Hepatic stellate cell (primary cell): Measurements from ENCODE around the gene MEGF8.

Experiments used
- DNase-seq: peaks from one replicate; pipeline ENCODE4 v3.0.0; 2011; ENCODE audit warnings: low spot score

Gene MEGF8

GRCh38 chr19:42386974-42387707 is 61.7 kb downstream of the MEGF8 start:
- DNase-seq: peak; percentile 64

DNA sequence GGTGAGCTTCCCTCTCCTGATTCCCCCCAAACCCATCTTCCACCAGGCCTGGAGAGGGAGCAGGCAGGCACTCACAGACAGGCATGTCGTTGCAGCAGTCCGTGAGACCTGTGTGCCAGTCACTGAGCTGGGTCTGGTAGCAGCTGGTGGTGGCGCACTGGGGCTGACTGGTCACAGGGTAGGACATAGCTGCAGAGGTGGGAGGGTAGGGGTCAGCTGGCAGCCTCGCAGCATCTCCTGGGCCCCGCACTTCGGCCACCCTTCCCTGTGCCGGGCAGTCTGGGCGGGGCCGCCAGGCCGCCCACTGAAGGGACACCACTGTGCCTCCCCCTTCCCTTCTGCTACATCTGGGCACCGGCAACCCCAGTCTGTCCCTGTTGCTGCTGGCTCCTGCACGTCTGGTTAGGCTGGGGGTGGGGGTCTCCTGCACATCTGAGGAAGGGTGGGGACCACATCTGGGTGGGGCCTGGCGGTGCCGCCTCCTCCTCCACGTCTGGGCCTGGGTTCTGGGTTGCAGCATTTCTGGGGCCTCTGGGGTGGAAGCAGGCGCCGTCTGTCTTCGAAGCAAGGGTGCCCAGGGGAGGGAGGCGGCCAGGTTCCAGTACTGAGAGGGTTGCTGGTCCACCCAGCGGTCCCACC is 63.5 kb downstream of the MEGF8 start:
- DNase-seq: no peak

DNA sequence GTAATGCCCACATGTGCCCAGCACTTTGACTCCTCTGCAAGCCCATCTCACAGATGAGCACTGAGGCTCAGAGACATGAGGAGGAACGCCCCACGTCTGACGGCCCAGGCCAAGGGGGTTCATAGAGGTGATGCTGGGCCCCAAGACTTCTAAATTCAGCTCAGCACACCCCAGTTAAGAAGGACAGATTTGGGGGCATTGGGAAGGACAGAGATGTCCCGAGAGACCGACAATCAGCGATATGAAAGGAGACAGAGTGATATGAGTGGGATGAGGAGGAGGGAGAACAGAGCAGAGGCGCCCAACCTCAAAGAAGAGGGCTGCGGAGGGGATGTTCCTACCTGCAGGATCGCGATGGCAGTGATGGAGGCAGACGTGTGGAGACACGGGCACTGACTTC is 64.5 kb downstream of the MEGF8 start, which contains the start of gene CNFN:
TSS of gene CNFN (minus strand) at position 399 of the 400 bp plus-strand sequence. CDS start 1,260 bp downstream, outside the sequence.
- DNase-seq: no peak

DNA sequence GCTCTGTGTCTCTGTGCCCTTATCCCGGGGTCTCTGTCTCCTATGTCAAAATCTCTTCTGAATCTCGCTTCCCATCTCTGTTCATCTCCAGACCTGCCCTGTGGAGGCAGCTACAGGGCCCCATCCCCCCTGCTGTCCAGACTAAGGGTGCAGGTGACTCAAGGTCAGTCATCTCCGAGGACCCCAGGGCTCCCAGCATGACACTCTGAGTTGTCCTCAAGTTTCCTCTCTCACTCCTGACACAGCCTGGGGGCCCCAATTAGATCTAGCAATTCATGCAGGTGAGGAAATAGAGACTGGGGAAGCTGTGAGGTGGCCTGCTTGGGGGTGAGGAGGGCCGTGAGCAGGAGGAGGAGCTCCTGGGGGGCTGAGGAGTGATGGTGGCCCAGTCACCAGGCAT is 66.7 kb downstream of the MEGF8 start:
- DNase-seq: no peak

DNA sequence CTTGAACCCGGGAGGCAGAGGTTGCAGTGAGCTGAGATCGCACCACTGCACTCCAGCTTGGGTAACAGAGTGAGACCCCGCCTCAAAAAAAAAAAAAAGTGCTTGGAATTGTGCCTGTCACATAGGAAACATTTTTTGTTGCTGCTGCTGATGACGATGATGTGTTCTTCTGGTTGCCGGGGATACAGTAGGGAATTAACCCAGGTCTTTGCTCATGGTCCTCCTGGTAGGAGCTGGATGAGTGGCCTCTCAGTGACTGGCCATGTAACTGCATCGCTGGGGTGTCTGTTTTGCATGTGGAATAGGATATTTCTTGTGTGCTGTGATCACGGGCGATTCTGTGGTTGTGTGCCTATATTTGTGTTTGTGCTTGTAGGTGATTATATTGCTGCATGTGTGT is 69.3 kb downstream of the MEGF8 start:
- DNase-seq: peak; percentile 44

DNA sequence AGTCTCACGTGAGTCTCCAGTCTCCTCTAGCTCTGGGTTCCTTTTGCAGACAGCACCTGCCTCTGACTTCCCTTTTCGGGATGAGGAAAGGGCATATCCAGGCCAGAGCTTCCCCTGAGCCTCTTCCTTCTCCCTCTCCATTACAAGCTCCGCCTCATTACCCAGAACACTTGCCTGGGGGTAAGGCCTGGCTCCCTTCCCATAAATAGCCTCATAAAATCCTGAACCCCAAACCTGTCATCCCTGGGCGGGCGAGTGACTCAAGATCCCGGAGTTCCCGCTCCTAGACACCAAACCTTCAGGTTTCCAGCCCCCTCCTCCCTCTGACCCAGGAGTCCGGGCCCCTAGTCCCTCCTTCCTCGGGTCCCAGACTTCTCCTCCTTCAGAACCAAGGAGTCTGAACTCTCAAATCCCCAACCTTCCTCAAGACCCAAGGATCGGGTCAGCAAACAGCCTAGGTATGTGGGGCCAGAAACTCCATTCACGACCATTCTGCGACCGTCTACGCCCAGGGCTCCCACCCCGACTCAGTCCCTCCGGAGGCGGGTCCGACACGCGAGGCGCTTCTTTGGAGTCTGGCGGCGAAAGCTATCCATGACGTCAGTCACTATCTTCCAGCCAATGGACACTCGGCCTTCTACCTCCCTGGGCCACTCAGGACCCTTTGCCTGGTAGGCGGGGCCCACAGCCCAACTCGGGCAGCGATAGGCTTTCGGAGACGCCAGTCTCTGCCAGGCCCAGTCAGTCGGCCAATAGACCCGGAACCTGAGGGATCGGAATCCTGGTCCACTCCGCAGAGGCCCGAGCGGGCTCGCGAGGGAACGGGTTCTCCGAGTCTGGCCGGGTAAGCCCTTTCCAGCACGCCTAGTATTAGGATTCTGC is 71.2 kb downstream of the MEGF8 start:
- peak; percentile 100 for DNase-seq

DNA sequence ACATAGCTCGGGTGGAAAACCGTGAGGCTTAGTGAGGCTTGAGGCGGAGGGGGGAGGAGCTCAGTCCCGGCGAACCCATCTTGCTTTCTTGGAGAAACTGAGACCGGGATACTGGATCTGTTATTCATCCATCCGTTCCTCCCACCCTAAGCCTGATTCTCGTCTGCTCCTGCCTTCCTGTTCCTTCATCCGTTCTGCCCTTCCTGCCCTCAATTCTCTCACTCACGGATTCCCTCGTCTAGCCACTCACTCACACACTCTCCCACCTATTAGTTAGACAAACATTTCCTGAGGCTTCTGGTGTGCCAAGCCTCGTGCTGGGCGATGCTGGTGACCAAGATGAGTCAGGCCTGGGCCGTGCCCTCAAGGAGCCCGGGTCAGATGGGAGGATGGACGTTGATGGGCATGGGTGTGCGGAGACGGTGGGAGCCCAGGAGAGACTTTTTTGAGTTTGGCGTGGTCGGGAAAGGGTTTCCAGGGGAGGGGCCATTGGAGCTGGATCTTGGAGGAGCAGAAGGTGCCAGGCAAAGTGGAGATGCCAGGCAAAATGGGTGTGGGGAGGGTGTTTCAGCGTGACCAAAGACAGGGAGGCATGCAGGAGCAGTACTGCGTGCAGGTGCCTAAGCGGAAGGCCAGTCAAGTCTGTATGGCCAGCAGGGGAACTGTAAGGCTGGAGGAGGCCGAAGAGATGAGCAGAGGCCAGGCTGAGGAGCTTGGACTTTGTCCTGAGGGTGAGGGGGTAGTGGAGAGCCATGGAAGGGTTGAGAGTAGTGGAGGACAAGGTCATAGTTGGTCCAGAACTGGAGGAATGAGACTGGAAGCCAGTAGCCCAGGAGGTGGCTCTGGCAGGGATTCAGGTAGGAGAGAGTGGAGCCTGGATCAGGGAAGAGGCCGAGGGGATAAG is 72.1 kb downstream of the MEGF8 start:
- DNase-seq: no peak

- DNase-seq: no peak
Measured at GRCh38 chr19:42400404-42400803, 75.0 kb downstream of the MEGF8 start.

DNA sequence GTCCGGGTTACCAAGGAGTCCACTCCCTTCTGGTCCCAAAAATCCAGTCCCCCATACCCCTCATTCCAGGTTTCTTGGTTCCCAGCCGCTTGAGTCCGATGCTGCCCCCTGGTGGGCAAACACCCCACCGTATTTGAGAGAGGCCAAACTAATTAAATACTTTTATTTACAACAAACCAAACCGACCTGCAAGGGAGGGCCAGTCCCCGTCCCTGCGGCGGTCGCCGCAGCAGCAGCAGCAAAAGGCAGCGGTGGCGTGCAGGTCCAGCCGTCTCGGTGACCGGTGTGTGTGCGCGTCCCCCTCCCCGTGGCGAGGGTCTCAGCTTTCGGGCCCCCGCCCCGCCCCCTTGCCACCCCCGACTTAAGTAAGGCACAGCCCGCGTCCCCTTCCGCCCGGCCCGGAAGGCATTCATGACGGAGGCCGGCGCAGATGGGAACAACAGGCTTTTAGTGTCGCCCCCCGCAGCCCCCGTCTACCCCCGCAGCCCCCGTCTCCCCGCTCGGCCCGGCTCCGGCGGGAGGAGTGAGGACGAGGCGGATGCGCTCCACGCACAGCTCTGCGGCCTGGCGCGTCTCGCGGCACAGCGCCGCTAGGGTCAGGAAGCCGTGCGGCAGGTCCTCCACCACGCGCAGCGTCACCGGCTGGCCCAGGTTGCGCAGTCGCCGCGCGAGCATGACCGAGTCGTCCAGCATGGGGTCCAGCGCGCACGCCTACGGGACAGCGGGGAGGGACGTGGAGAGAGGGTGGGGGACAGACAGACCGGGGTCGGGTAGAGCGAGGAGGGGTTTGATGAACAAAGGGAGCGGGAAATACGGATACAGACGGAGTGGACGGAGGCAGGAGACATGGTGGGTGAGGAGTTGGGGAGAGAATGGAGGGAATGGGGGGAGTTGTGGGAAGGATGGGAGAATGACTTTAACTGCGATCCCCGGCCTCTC is 76.2 kb downstream of the MEGF8 start:
- DNase-seq: peak; percentile 89

DNA sequence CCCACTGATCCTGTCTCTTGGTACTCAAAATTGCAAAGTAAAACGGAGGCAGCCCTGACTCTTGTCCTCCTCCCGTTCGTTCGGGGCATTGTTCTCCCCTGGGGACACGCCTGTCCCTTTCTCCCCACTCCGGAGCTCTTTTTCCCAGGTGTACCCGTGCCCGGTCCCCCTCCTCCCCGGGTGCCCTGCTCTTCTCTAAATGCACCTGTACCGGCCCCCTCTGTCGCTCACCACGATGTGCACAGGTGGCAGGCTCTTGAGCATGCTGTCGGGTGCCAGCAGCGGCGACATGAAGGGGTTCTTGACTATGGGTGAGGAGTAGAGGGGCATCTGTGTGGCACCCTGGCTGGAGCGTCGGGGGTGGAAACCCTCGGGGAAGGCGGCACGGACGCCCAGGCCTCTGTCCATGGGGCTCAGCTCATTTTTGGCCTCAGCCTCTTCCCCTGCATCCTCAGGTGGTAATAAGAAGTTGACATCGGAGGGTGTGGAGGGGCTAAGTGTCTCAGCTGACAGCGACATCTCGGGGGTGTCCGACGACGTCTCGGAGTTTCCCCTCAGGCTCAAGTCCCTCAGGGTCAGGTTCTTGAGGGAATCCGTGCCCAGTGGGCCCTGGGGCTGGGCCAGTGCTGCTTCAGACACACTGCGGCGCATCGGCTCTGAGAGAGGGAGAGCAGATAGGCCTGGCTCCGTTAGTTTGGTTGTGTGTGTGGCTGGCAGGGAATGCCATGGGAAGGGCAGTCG is 77.1 kb downstream of the MEGF8 start:
- DNase-seq: no peak

- no peak for DNase-seq
Measured at GRCh38 chr19:42403586-42403985, 78.2 kb downstream of the MEGF8 start.

- DNase-seq: no peak
Measured at GRCh38 chr19:42406111-42406510, 80.7 kb downstream of the MEGF8 start.

GRCh38 chr19:42407085-42407815 is 81.8 kb downstream of the MEGF8 start:
- DNase-seq: no peak

DNA sequence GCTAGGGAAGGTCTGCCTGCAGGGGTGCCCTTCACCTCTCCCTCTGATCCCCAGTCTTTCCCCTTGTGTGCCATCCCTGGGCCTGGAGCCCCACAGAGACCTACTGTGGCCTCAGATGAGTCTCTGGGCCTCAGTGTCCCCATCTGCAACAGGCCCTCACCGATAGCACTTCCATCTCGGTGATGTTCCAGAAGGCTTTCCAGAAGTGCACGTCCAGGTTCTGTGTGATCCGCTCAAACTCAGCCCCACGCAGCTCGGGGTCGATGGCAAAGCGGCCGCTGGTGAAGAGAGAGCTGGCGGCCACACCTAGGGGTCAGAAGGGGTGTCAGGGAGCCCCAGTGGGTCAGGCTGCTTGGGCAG is 82.4 kb downstream of the MEGF8 start:
- DNase-seq: no peak

DNA sequence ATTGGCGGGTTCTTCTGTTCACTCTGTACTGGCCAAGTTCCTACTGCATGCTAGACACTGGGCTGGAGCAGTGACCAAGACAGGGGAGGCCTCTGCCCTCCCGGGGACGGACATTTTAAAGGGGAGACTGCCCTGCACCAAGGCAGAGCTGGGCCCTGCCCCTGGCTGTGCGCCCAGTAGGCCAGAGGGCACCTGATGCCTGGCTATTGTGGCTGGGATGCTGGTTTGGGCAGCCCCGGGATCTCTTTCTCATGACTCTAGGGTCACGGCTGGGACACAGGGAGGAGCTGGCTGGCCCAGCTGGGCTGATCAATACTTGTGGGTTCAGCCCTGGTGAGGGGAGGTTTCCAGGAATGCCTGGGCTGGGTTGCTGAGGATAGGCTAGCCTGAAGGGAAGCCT is 84.0 kb downstream of the MEGF8 start:
- no peak for DNase-seq

- DNase-seq: no peak
Measured at GRCh38 chr19:42410371-42410770, 84.9 kb downstream of the MEGF8 start.

- no peak for DNase-seq
Measured at GRCh38 chr19:42411581-42412178, 86.2 kb downstream of the MEGF8 start.

GRCh38 chr19:42412227-42412626 is 86.8 kb downstream of the MEGF8 start:
- DNase-seq: no peak

DNA sequence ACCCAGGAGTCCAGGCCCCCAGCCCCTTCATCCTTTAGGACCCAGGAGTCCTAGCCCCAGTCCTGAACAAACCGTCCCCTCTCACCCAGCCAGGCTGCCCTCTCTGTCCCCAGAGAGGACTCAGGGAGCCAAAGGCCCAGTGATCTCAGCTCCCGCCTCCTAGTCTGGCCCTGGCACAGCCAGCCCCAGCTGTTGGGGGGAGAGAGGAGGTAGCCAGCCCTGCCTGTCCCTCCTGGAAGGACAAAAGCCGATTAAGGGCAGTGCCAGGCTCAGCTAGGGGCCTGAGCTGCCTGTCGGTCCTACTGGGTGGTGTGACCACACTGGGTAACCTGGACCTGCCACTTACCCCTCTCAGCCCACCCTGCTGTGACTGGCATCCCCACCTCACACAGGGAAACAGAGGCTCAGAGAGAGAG is 87.2 kb downstream of the MEGF8 start:
- DNase-seq: no peak
